ENCODE data around the gene MOGAT3.

GRCh38 chr7:101205901-101206664 is 5.2 kb upstream of the MOGAT3 start:
- TF ChIP-seq, protein P1, sequence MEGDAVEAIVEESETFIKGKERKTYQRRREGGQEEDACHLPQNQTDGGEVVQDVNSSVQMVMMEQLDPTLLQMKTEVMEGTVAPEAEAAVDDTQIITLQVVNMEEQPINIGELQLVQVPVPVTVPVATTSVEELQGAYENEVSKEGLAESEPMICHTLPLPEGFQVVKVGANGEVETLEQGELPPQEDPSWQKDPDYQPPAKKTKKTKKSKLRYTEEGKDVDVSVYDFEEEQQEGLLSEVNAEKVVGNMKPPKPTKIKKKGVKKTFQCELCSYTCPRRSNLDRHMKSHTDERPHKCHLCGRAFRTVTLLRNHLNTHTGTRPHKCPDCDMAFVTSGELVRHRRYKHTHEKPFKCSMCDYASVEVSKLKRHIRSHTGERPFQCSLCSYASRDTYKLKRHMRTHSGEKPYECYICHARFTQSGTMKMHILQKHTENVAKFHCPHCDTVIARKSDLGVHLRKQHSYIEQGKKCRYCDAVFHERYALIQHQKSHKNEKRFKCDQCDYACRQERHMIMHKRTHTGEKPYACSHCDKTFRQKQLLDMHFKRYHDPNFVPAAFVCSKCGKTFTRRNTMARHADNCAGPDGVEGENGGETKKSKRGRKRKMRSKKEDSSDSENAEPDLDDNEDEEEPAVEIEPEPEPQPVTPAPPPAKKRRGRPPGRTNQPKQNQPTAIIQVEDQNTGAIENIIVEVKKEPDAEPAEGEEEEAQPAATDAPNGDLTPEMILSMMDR (IDR thresholded peaks at IDR 0.05), result no peak
- TF ChIP-seq, protein P2, sequence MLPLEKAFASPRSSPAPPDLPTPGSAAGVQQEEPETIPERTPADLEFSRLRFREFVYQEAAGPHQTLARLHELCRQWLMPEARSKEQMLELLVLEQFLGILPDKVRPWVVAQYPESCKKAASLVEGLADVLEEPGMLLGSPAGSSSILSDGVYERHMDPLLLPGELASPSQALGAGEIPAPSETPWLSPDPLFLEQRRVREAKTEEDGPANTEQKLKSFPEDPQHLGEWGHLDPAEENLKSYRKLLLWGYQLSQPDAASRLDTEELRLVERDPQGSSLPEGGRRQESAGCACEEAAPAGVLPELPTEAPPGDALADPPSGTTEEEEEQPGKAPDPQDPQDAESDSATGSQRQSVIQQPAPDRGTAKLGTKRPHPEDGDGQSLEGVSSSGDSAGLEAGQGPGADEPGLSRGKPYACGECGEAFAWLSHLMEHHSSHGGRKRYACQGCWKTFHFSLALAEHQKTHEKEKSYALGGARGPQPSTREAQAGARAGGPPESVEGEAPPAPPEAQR (CRISPR knock-in tag; IDR thresholded peaks at IDR 0.05), result no peak
- TF ChIP-seq MLX (CRISPR knock-in tag; IDR thresholded peaks at IDR 0.05), result no peak
- no peak for TF ChIP-seq ZNF532 (CRISPR knock-in tag; IDR thresholded peaks at IDR 0.05; ENCODE audit: borderline replicate concordance)
- no peak for TF ChIP-seq ESRRA (CRISPR knock-in tag; IDR thresholded peaks at IDR 0.05; ENCODE audit: borderline replicate concordance)
